ENCODE data around the gene NEUROG3.

Gene NEUROG3

GRCh38 chr10:69573056-69573806 lies at the start of gene NEUROG3:
Gene NEUROG3, minus strand, starts transcription at chr10:69573422. Its CDS starts 379 bp downstream, at chr10:69573043.
- no peak for DNase-seq (ENCODE audit: low spot score)

DNA sequence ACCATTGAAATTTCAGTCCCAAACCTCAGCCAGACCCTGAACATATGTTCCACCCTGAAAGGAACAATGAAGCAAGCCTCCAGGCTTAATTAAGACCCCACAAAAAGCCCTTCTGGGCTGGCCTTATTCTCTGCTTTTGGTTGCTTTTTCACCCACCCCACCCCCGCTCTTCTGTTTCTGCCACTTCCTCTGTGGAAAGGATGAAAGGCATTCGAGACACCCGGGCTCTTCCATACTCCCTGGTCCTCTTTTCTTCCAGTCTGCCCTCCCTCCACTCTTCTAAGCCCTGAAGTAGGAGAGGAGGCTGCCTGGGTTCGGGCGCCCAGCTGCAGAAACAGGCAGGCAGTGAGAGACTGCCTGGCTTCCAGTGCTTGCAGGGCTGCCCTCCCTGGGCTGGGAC lies 47.4 kb upstream of the NEUROG3 start:
- no peak for DNase-seq (ENCODE audit: low spot score)

GRCh38 chr10:69619626-69620025 lies 46.4 kb upstream of the NEUROG3 start:
- no peak for DNase-seq (ENCODE audit: low spot score)

DNA sequence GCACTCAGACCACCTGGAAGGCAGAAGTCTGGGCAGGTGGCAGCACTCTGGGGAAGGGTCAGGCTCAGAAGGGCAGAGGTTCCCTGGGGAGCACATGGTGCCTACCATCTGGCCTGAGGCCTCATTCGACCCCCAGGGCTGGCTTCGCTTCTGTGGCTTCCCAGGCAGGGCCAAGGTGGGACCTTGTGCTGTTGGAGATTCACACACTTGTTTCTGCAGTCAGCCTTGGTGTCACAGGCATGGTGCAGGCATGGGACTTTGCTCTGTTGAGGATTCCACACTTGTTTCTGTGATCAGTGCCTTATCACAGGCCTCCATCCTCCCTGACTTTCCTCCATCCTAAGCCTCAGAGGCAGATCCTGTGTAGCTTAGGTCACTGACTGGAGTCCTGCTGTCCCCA lies 45.5 kb upstream of the NEUROG3 start:
- DNase-seq (ENCODE audit: low spot score), result no peak

GRCh38 chr10:69616358-69616757 lies 43.1 kb upstream of the NEUROG3 start:
- no peak for DNase-seq (ENCODE audit: low spot score)

DNA sequence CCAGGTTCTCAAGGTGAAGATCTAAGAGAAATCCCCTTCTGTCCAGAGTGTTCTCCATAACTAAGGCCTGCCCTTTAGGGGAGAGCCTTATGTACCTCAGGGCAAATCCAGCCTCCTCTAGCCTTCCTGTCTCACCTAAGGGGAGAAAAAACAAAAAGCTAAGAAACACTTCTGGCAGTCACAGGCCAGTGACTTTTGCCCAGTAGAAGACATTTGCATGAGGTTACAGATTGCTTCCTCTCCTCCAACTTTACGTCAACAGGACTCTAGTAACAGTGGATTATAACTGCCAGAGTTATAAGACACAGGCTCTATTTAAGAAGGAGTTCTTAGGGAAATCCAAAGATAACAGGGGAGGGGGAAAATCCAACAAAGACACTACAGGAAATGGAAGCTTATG lies 40.9 kb upstream of the NEUROG3 start:
- no peak for DNase-seq (ENCODE audit: low spot score)

DNA sequence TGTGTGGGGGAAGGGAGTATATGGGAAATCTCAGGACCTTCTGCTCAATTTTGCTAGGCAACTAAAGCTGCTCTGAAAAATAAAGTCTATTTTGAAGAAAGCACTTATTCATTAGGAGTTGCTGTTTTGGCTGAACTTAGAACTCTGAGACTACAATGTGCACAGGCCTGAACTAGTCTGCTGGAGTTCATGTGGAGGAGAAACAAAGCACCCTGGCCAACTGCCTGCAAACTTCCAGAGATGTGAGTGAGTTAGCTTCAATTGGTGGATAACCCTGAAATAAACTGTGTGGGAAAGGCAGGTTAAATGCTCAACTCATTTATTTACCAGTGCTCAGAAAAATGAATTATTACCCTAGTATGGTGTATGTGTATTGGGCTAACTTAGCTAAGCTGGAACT lies 39.5 kb upstream of the NEUROG3 start:
- DNase-seq (ENCODE audit: low spot score), result no peak

DNA sequence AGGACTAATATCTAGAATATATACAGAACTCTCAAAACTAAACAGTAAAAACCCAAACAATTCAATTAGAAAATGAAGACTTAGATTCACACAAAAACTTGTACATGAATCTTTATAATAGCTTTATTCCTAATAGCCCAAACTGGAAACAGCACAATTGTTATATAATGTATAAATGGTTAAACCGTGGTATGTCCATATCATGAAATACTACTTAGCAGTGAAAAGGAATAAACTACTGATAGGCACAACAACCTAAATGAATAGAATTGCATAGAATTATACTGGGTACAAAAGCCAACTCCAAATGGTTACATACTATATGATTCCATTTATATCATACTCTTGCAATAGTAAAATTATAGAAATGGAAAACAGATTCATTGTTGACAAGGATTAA lies 35.9 kb upstream of the NEUROG3 start:
- DNase-seq (ENCODE audit: low spot score), result no peak

- no peak for DNase-seq (ENCODE audit: low spot score)
These were observed 27.6 kb upstream of the NEUROG3 start for GRCh38 chr10:69600761-69601330.

DNA sequence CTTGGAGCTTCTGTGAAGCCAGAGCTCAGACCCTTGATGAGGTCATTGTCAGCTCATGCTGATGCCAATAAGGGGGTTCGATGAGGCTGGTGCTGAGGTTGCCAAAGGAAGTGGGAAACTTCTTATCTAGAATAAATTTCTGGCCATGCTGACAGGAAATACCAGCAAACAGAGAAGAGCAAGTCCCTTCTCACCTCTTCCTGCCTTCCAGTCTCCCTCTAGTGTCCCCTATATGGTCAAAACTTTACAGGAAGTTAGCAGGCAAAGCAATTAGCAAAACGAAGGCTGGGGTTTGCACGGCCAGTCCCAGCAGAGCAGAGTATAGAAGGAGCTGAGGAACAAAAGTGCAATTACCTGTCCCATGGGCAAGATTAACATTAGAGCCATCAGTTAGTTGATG lies 15.1 kb upstream of the NEUROG3 start:
- DNase-seq (ENCODE audit: low spot score), result no peak

DNA sequence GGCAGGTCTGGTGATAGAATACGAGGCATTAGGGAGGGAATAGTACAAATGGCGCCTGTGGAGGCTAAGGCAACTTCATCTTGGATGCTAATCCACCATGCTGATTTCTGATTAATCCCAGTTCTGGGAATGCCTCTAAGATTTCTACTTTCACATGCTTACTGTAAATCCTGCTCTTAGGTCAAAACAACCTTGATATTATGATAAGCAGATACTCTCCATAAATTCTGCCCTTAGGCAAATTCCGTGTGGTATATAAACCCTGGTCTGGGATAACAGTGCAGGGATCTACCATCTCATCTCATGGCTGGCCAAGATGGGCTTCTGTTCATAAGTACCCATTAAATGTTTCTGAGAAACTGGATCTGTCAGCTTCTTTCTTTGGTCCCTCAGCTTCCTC lies 11.4 kb upstream of the NEUROG3 start:
- no peak for DNase-seq (ENCODE audit: low spot score)

- DNase-seq (ENCODE audit: low spot score), result no peak
These were observed 9.9 kb upstream of the NEUROG3 start for GRCh38 chr10:69583106-69583505.

- DNase-seq (ENCODE audit: low spot score), result no peak
These were observed 7.2 kb upstream of the NEUROG3 start for GRCh38 chr10:69580435-69580834.

DNA sequence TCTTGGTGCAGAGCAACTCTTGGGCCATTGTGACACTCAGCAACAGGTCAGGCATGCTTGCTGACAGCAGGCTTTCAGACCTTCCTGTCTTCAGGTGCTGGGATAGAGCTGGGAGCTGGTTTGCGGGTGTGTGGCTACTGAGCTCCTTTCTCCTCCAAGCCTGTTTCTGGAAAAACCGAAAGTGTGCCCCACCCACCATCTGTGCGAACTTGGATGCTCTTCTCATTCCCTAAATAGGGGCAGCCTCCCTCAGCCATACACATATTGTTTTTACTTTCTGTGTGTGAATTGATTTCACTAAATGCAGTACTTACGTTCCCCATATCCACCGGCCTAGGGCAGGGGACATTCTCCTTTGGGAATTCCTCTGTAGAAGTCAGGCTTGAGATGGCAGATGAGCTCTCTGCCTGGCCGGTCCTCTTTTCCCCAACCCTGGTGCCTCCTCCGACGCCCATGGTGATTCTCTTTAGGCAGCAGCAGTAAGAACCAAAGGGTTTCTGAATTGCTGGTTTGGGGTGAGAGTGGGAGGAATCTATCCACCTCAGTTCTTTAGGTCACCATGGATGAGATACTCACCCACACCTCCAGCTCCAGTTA lies 6.3 kb upstream of the NEUROG3 start:
- no peak for DNase-seq (ENCODE audit: low spot score)

- DNase-seq (ENCODE audit: low spot score), result no peak
These were observed 5.3 kb upstream of the NEUROG3 start for GRCh38 chr10:69578508-69578991.

DNA sequence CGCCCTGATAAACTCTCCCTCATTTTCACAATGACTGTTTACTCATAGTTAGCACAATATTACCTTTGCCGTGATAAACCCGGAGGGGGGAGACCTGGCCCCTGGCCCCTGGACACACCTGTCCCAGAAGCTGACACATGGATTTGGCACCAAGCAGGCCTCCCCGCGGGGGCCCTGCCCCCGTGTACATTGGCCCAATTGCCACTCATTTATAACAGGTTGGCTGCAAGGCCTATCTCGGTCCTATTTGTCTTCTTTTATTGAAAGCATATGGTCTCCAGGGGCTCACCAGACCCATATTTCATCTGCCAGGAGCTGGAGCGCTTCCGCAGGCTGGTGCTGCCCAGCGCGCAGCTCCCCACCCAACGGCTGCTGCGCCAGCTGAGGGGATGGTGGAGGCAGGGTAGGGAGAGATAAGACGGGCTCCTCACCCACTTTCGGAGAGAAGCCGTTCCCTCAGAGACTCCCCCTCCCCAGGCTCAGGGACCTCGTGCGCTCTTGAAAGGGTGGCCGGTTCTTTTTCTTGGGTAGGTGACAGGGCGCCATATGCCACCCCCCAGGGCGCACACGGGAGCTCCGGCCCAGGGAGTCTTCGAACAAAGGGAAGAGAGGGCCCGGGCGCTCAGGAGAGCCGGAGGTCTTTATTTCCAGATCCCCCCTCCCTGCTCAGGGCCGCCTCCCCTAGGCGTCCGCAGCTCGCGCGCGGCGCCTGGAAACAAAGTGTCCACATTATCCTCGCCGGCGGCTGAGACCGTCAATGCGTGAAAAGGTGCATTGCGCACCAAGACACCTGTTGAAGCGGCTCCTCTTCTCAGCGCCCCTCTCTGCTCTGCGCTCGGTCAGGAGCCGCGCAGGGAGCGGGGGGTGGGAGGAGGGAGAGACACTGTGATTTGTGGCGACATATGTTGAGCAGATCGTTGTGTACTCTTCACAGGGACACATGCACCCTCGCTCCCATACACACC lies 4.3 kb upstream of the NEUROG3 start:
- DNase-seq (ENCODE audit: low spot score), result no peak

DNA sequence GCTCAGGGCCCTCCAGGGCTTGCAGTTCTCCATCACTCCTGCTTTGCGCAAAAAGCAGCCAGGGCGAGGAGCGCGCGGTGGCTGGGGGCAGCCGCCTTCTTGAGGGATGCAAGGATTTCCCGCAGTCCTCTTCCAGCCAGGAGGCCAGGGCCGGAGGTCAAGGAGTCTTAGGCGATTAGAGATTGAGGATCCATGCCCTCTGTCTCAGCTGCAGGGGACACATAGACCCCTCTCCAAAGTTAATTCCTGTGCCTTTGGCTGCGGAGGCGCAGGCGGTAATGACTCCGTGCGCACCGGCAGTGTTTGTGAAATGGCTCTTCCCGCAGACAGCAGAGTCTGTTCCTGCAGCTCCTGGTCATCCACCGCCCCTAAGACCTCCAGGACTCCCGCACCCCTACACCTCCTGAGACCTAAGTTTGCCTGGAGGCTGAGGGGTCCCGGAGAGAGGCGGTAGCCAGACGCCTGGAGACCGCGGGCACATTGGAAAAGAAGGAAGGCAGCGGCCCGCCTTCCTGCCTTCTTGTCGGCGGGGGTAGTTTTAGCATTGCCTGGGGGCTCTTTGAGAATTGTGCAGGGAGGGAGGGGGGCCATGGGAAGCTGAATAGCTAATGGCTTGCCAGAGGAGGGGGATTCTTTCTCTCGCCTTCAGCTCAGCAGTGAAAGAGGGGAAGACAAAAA lies 3.3 kb upstream of the NEUROG3 start:
- DNase-seq (ENCODE audit: low spot score), result no peak

GRCh38 chr10:69575164-69575722 lies 2.0 kb upstream of the NEUROG3 start:
- no peak for DNase-seq (ENCODE audit: low spot score)

DNA sequence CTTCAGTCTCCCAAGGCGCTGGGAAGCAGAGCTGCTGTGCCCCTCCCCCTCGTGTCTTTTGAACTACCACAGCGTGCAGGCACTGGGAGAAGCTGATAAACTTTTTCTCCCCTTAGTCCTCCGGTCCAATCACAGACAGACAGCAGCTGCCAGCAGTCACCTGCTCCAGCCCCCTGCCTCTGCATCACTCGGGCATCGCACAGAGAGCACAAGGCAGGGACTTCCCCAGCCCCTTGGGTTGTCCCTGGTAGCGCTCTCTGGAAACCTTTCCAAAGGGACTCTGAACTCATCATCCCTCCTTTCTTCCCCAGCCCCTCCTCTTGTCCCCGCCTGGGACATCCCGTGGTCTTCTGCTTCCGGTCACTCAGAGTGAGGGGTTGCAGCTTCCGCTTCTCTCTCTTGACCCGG lies 1.4 kb upstream of the NEUROG3 start:
- no peak for DNase-seq (ENCODE audit: low spot score)

- DNase-seq (ENCODE audit: low spot score), result no peak
These were observed 815 bp downstream of the NEUROG3 start for GRCh38 chr10:69572159-69573055.
